Stimulated activated CD4-positive, alpha-beta T cell treated with anti-CD3 and anti-CD28 coated beads, Interleukin-4, amount 100 ng/mL, for 48 hours (primary cell): ENCODE data around the gene C17orf107.
"Not testable (repeated sequence)": the region's sequence is repeated elsewhere in the genome, so short reads cannot be mapped to it uniquely, and the experiment has no call there.

ENCODE experiments used
- DNase-seq, 2 donors: peaks; one replicate each; pipeline ENCODE4 v3.0.0-alpha.2; 2020; ENCODE audit warnings: low read depth in 2 of 2

Gene C17orf107

GRCh38 chr17:4899341-4900230 lies at the start of gene C17orf107:
Gene C17orf107 (plus strand): TSS chr17:4899536. CDS start chr17:4899763, 227 bp downstream.
- peak; percentile 93 to 96 for DNase-seq

DNA sequence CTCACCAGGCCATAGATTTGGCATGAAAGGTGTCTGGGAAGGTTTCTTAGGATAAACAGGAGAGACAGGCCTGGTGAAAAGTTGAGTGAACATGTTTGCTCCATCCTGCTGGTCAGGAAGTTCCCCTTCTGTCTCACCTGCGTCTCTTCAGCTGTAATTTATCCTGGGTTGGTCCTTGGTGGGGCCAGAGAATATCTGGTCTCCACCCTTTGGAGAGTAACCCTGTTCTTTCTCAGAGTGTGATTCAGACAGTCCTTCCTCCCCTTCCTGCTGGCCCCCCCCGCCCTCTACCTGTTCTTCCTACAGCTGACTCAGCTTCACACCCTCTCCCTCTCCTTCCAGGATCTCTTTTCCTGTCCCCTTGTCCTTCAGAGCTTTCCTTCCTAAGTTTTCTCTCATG lies 49.1 kb upstream of the C17orf107 start:
- no peak for DNase-seq

DNA sequence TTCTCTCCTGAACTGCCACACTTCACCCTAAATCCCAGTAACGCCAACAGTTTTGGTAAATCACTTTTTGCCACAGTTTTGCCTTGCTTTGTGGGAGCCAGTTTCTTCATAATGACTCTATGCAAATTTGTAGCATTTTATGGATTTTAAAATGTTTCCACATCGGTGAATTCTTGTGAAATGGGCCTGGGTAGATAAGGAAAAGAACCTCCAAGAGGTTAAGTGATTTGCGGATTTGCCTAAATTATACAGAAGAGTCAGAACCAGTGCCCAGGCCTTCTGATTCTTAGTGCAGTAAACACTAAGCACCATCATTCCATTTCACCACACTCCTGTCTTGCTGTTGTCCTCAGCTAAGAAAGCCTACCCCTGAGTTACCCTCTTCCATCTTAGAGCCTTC lies 48.3 kb upstream of the C17orf107 start:
- no peak for DNase-seq

GRCh38 chr17:4852567-4853207 lies 46.6 kb upstream of the C17orf107 start:
- no peak for DNase-seq

- DNase-seq, result no peak
Observed at GRCh38 chr17:4853208-4853671, 46.1 kb upstream of the C17orf107 start.

- no peak for DNase-seq
Observed at GRCh38 chr17:4854111-4854681, 45.1 kb upstream of the C17orf107 start.

DNA sequence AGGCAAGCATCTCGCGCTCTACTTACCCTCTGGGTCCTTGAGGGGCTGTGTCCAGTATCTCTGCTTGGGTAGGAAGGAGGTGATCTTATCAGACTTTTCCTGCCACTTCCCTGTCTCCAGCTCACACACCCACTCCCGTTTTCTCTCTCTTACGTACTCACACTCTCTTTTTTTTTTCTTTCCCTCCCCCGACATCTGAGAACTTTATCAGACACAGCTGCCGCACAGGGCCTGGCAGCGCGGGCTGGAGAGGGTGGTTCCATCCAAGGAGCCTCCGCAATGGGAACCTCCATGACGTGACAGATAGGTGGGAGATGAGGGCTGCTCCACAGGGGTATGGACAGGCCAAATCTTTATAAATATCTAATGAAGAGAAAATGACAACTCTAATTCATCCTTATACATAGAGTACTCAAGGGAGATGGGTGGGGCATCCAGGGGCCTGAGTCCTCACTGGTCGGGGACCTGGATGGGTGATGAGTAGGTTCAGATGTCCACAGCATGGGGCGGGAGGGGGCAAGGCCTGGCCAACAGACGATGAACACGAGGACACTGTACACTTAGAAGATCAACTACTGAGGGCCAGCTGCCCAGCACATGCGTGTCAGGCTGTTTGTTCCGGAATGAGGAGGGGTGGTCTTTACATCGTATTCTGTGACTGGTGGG lies 42.9 kb upstream of the C17orf107 start:
- DNase-seq, result no peak

GRCh38 chr17:4856937-4857314 lies 42.4 kb upstream of the C17orf107 start:
- no peak for DNase-seq

GRCh38 chr17:4857347-4857746 lies 42.0 kb upstream of the C17orf107 start:
- not testable (repeated sequence) for DNase-seq

- DNase-seq, result no peak
Observed at GRCh38 chr17:4858068-4858881, 41.1 kb upstream of the C17orf107 start.

DNA sequence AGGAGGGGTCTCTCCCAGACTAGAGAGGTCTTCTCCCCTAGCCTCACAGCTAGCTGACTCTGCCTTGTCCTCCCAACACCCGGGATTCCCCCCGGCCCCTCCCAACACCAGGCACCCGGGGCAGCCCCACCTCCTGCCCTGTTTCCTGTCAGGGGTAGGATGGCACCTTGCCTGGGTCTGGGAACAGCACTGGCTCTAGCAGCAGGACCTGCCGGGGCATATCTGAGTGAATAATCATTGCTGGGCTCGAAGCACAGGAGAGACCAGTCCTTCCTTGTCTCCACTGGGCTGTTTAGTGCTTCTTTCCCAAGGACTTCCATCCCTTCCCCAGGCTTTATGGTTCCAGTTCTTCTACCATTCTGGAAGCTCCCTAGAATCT lies 40.5 kb upstream of the C17orf107 start:
- DNase-seq, result no peak

DNA sequence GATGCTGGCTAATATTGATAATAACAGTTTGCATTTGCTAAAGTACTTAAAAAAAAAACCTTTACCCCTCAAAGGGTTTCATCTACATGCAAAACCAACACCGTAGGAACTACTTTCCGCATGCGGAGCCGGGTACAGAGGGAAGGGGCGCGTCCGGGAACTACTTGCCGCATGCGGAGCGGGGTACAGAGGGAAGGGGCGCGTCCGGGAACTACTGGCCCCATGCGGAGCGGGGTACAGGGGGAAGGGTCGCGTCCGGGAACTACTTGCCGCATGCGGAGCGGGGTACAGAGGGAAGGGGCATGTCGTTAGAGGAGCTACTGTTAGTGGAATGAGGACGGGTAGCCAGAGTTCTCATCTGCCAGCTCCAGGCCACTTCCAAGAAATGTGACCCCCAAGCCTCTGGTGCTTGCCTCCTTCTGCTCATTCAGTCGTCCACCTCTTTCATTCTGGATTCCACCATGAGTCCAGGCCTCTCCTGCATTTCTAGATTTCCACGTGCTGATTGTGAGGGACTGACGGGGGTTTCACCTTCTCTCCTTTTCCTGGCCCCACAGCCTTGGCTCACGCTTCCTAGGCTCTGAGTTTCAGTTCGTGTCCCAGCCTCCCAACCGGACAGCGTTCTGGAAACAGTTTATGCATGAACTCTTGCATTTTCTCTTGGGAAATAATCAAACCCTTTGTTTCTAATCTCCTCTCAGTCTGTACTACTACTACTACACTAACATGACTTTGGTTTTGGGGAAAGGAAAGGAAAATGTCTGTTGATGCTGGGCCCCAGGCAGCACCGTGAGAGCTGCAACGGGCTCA lies 39.3 kb upstream of the C17orf107 start:
- DNase-seq, result no peak

DNA sequence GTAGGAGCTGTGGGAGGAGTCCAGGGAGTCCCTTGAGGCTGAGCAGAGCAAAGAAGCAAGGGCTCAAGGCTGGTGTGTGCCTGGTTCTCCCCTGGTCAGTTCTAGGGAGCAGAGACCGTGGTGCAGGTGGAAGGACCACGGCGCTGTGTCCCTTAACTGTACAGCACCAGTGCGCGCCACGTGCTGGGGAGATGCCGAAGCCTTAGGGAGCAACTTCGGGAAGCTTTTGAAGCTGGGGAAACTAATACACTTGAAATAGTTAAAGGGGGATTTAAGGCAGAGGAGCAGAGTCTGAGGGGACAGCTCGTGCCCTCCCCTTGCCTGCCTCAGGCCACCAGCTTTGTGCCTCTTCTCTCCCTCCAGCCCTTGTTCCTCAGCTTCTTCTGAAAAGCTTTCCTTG lies 38.7 kb upstream of the C17orf107 start:
- no peak for DNase-seq

DNA sequence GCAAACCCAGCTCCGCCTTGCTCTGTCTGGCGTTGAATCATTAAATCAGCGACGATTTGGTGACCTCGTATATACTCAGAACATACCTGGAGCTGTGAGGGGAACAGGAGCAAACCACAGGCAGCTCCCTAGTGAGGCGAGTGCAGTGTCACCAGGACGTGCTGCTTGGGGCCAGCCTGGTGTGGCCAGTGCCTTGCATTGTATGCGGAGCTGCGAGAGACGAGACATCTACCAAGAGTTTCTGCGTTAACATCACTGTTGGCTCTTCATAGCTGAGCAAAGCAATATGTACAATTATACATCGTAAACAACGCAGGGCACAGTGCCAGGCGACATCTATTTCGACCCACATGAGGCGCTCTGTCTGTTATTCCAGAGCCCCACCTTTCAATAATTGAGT lies 38.3 kb upstream of the C17orf107 start:
- no peak for DNase-seq

DNA sequence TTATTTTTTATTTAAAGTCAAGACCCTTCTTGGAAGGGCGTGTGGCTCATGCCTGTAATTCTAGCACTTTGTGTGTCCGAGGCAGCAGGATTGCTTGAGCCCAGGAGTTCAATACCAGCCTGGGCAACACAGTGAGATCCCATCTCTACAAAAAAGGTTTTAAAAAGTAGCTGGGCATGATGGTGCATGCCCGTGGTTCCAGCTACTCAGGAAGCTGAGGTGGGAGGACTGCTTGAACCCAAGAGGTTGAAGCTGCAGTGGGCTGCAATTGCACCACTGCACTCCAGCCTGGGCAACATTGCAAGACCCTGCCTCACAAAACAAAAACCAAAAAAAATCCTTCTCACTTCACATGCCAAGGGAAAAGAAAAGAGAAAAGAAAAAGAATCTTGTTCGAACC lies 36.6 kb upstream of the C17orf107 start:
- no peak for DNase-seq

DNA sequence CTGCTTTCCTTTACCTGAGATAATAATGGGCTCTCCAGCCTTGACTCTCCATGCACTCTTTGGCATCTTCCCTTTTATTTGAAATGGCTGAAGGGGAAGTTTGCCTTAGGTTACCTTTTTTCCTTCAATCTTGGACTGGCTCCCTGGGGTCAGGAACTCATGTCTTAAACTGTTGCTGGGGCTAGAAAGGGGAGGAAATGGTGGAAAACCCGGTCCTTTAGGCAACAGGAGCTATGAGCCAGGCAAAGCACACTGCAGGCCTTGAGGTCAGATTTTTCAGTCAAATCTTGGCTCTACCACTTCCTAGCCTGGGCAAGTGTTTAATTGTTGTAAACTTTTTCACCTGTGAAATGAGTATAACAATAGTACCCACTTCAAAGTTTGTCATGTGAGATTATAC lies 36.0 kb upstream of the C17orf107 start:
- DNase-seq, result no peak

DNA sequence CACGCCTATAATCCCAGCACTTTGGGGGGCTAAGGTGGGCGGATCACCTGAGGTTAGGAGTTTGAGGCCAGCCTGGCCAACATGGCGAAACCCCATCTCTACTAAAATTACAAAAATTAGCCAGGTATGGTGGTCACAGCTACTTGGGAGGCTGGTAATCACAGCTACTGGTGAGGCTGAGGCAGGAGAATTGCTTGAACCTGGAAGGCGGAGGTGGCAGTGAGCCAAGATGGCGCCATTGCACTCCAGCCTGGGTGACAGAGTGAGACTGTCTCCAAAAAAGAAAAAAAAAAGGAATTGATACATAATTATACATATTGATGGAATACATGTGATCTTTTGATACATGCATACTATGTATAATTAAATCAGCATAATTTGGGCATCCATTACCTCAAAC lies 31.8 kb upstream of the C17orf107 start:
- DNase-seq, result not testable (repeated sequence)

DNA sequence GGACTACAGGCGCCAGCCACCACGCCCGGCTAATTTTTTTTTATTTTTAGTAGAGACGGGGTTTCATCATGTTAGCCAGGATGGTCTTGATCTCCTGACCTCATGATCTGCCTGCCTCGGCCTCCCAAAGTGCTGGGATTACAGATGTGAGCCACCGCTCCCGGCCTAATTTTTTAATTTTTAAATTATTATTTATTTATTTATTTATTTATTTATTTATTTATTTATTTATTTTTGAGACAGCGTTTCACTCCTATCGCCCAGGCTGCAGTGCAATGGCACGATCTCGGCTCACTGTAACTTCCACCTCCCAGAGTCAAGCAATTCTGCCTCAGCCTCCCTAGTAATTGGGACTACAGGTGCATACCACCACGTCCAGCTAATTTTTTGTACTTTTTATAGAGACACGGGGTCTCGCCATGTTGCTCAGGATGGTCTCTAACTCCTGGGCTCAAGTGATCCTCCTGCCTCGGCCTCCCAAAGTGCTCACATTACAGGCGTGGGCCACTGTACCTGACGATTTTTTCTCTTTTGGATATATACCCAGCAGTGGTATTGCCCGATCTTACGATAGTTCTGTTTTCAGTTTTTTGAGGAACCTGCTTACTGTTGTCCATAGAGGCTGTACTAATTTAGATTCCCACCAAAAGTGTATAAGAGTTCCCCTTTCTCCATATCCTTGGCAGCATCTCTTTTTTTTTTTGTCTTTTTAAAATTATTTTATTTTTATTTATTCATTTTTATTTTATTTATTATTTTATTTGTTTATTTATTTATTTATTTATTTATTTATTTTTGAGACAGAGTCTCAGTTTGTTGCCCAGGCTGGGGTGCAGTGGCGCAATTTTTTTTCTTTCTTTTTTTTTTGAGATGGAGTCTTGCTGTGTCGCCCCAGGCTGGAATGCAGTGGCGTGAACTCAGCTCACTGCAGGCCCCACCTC lies 30.0 kb upstream of the C17orf107 start:
- DNase-seq, result not testable (repeated sequence)

- DNase-seq, result no peak
Observed at GRCh38 chr17:4870855-4871254, 28.5 kb upstream of the C17orf107 start.
